GM18499 (cell line): ENCODE data around the gene DTX1.
"Not testable (repeated sequence)": the region's sequence is repeated elsewhere in the genome, so short reads cannot be mapped to it uniquely, and the experiment has no call there.

ENCODE experiments used
- ATAC-seq: cut with Tn5 transposase; IDR thresholded peaks from one replicate; pipeline ENCODE4 v1.9.1; 2021; ENCODE audit warnings: moderate number of reproducible peaks; ENCODE audit not compliant: insufficient read depth, unreplicated experiment

The DTX1 gene

GRCh38 chr12:113134521-113134951 is 78.0 kb downstream of the DTX1 start:
- ATAC-seq = no peak

GRCh38 chr12:113135178-113136127 is 78.9 kb downstream of the DTX1 start, which contains the start of gene RASAL1:
RASAL1 (minus strand) TSS chr12:113135761; CDS start chr12:113135462, 299 bp downstream.
- ATAC-seq = no peak

- no peak for ATAC-seq
Observed at GRCh38 chr12:113136128-113136989, 79.8 kb downstream of the DTX1 start.

- no peak for ATAC-seq
Observed at GRCh38 chr12:113136990-113137511, 80.5 kb downstream of the DTX1 start.

GRCh38 chr12:113137861-113138783 is 81.6 kb downstream of the DTX1 start:
- ATAC-seq = no peak

- no peak for ATAC-seq
Observed at GRCh38 chr12:113138826-113139225, 82.3 kb downstream of the DTX1 start.

- ATAC-seq = no peak
Observed at GRCh38 chr12:113140706-113141105, 84.2 kb downstream of the DTX1 start.

GRCh38 chr12:113141716-113142115 is 85.2 kb downstream of the DTX1 start:
- not testable (repeated sequence) for ATAC-seq

- ATAC-seq = no peak
Observed at GRCh38 chr12:113142173-113142885, 85.8 kb downstream of the DTX1 start.

GRCh38 chr12:113142886-113143332 is 86.4 kb downstream of the DTX1 start:
- ATAC-seq = no peak

- ATAC-seq = no peak
Observed at GRCh38 chr12:113143959-113144358, 87.4 kb downstream of the DTX1 start.

GRCh38 chr12:113144806-113145205 is 88.3 kb downstream of the DTX1 start:
- ATAC-seq = no peak

- ATAC-seq = no peak
Observed at GRCh38 chr12:113145720-113146551, 89.4 kb downstream of the DTX1 start.

- no peak for ATAC-seq
Observed at GRCh38 chr12:113146999-113147398, 90.5 kb downstream of the DTX1 start.
